ENCODE data around the gene CACNA1A.
"Not testable (repeated sequence)": the region's sequence is repeated elsewhere in the genome, so short reads cannot be mapped to it uniquely, and the experiment has no call there.

The CACNA1A gene

GRCh38 chr19:13427273-13428051 lies 78.8 kb downstream of the CACNA1A start:
- DNase-seq (ENCODE audit: low read depth in 3 of 3, low spot score in 1 of 3): no peak

GRCh38 chr19:13425875-13426274 lies 80.4 kb downstream of the CACNA1A start:
- not testable (repeated sequence) for DNase-seq (ENCODE audit: low read depth in 3 of 3, low spot score in 1 of 3)

- no peak for DNase-seq (ENCODE audit: low read depth in 3 of 3, low spot score in 1 of 3)
These were observed 81.1 kb downstream of the CACNA1A start for GRCh38 chr19:13425151-13425550.

DNA sequence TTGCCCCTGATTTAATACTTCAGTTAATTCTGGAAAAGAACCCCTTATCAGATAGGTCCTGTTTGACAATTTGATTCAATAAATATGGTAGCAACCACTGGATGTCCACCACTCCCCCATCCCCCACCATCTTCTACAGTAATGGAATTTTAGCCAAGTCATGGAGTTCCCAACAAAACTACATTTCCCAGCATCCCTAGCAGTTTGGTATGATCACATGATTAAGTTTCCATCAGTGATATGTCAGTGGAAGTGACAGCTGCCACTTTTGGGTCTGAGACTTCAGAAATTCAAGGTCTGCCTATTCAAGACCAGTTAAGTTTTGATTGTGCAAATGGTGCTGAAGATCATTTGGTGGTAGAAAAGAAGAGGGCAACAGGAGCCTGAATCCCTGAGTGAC lies 85.5 kb downstream of the CACNA1A start:
- no peak for DNase-seq (ENCODE audit: low read depth in 3 of 3, low spot score in 1 of 3)

- no peak for DNase-seq (ENCODE audit: low read depth in 3 of 3, low spot score in 1 of 3)
These were observed 89.2 kb downstream of the CACNA1A start for GRCh38 chr19:13417054-13417453.

DNA sequence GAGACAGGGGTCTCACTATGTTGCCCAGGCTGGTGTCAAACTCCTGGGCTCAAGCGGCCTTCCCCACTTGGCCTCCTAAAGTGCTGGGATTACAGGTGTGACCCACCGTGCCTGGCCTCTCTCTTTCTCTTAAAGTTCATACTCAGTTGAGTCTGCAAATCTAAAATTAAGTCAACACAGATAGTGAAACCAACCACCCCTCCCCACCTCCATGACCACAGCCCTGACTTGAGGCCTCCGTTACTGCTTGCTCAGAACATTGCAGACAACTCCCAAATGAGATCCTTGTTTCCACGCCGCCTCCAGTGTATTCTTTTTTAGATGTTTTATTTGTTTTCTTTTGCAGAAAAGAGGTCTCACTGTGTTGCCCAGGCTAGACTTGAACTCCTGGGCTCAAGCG lies 94.4 kb downstream of the CACNA1A start:
- DNase-seq (ENCODE audit: low read depth in 3 of 3, low spot score in 1 of 3): no peak

GRCh38 chr19:13410946-13411345 lies 95.3 kb downstream of the CACNA1A start:
- DNase-seq (ENCODE audit: low read depth in 3 of 3, low spot score in 1 of 3): no peak

DNA sequence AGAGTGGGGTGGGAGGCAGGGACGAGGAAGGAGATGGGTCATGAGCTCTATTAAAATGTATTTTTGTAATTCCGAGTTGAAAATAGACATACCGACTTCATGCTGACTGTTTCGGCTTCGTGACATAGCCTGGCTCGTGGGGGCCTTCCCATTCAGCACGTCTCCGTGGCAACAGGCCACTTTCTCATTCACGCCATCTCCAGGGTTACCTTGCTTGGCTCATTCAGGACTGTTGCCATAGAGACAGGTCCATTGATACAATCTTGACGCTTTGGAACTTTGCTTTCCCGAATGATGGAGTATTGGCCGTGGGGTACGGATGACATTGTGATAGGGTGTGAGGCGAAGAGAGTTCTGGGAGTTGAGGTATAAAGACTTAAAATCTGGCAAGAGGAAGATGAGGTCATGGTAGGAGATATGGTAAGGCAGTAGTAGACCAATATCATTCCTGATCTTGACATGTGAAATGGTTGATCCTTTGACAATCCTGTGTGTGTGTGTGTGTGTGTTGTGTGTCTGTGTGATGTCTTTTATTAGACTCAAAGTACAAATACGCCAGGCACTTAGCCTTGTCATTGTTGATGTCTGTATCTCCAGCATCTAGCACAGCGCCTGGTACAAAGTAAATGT lies 97.3 kb downstream of the CACNA1A start:
- no peak for DNase-seq (ENCODE audit: low read depth in 3 of 3, low spot score in 1 of 3)

- DNase-seq (ENCODE audit: low read depth in 3 of 3, low spot score in 1 of 3): no peak
These were observed 102.0 kb downstream of the CACNA1A start for GRCh38 chr19:13404236-13404635.

DNA sequence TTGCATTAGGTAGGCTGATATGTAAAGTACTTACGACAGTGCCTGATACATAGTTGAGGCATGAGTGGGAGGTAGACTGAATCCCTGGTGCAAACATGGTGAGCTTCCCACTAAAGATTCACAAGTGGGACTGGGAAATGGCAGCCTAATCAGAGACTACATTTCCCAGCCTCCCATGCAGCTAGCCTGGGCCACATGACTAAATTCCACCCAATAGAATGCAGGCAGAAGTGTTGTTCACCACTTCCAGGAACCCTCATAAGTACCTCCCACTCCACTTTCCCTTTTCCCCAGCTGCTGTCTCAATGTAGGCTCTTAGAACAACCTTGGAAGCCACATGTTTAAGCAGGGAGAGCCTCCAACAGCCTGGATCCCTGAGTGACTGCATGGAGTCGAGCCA lies 104.9 kb downstream of the CACNA1A start:
- DNase-seq (ENCODE audit: low read depth in 3 of 3, low spot score in 1 of 3): no peak

- no peak for DNase-seq (ENCODE audit: low read depth in 3 of 3, low spot score in 1 of 3)
These were observed 106.0 kb downstream of the CACNA1A start for GRCh38 chr19:13400296-13400695.

GRCh38 chr19:13399746-13400145 lies 106.5 kb downstream of the CACNA1A start:
- no peak for DNase-seq (ENCODE audit: low read depth in 3 of 3, low spot score in 1 of 3)

DNA sequence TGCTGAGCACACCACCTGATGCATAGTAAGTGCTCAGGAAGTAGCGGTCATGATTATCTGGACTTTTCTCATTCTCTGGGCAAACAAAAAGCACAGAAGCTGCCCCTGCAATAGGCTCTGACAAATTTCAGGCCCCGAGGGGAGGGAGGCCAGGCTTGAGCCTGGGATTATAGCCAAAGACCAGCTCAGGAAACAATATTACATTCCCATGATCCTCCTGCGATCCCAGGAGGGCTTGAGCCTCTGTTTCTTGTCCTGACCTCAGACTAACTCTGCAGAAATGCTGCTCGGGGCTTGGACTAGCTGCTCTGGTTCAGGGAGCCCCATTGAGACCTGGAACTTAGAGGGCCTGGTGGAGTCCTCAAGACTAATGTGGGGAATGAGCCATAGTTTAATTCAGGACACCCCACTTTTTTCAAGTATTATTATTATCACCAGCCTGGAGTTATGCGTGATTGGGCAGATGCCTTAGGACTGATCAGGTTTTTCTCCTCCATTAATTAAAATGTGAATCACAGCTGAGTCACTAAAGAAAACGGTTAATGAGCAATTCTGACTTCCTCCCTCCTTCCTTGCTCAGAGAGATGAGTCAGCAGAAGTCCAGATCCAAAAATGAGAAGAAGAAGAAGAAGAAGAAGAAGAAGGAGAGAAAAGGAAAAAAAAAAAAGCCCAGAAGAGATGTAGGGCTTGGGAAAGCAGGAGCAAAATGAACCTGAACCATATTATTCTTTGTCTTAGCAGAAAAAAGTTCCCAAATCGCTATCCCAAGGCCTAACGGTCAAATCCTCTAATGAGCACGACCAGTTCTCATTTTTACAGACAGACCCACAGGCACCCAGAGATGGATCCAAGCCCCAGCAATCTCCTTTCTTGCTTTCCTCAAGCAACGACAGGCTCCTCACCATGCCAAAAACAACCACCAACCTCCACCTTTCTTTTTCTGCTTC lies 107.2 kb downstream of the CACNA1A start:
- no peak for DNase-seq (ENCODE audit: low read depth in 3 of 3, low spot score in 1 of 3)

- DNase-seq (ENCODE audit: low read depth in 3 of 3, low spot score in 1 of 3): no peak
These were observed 108.1 kb downstream of the CACNA1A start for GRCh38 chr19:13398182-13398581.

DNA sequence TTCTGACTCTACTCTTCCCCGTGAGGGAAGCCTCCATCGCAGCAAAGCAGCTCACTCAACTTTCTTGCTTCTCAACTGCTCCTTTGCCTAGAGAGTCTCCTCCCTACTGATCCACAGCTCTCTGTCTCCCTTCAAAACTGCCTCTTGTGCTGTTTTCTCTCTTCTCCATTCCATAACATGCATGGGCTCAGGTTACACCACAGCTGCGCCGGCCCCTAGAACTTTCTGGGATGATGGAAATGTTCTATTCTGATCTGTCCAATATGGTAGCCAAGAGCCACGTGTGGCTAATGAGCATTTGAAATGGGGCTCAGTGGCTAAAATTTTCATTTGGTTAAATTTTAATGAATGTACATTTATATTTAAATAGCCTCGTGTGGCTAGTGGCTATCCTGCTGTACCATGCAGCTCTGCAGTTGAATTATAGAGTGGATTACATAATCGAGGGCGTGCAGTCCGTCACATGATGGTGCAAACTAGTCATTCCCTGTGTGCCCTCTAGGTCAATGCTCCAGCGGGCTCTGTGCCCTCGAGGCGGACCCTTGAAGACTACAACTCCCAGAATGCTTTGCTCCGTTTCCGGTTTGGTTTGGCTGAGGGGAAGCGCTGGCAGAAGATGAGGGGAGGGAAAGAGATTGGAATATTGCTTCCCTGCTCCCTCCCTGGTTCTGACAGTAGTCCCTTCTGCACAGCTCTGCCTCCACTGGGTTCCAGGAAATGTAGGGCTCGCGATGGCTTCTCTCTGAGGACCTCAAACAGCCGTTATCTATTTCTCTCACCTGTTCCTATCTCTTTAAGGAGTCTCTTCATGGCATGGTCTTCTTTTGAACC lies 109.8 kb downstream of the CACNA1A start:
- DNase-seq (ENCODE audit: low read depth in 3 of 3, low spot score in 1 of 3): no peak

DNA sequence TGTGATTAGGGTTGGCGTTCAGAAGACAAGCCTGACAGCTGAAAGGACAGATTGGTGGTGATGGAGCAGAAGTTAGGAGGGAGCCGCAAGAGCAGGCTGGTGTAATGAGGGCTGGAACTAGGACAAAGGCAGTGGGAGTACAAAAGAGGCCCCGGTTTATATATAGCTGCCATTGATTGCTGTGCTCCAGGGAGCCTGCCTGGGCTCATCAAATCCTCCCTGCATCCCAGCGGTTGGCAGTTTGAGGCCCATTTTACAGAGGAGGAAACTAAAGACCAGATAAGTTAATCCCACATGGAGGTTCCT lies 123.7 kb downstream of the CACNA1A start:
- DNase-seq (ENCODE audit: low read depth in 3 of 3, low spot score in 1 of 3): no peak

DNA sequence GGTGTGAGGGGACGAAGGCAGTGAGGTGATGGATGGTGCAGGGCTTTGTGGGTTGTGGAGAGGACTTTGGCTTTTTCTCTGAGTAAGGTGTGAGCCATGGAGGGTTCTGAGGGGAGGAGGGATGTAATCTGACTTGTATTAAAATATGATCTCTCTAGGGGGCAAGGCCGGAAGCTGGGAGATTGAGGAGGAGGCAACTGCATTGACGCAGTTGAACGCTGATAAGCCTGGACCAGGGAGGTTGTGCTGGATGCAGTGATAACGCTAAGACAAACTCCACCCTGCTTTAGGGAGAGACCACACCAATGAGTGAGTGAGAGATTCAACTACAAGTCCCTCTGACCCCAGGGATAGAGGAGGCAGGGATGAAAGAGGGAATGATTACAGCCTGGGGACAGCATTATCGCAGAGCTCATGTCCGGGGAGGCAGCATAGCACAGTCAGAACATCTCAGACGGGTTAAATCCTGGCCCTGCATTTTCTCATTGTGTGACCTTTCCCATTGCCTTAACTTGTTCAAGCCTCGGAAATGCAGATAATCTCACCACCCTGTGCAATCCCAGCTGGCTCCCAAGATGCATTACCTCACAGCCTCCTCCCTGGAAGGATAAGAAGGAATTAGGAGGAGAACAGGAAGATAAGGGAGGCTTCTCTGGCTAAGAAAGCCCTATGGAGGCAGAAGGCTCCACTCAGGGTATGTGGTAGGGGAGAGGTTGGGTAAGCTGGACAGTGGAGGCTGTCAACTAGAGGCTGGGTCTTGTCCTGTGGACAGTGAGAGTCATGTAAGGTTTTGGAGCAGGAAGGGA lies 124.2 kb downstream of the CACNA1A start:
- no peak for DNase-seq (ENCODE audit: low read depth in 3 of 3, low spot score in 1 of 3)

GRCh38 chr19:13376537-13376936 lies 129.7 kb downstream of the CACNA1A start:
- DNase-seq (ENCODE audit: low read depth in 3 of 3, low spot score in 1 of 3): no peak

GRCh38 chr19:13373599-13373998 lies 132.7 kb downstream of the CACNA1A start:
- DNase-seq (ENCODE audit: low read depth in 3 of 3, low spot score in 1 of 3): no peak

DNA sequence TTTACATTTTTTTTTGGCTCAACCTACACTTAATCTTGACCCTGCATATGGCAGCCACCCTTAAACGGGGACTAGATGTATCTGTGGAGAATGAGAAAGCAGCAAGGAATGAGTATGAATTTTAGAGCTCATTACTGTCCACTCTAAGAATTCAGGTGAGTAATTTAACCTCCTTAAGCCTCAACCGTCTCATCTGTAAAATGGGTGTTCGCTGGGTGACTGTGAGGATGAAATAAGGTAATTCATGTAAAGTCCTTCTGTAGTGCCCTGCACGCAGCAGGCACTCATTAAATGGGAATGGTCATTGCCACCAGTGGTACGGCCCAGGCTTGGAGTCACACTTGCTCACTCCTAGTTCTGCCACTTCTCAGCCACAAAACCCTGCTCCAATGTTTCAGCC lies 135.3 kb downstream of the CACNA1A start:
- no peak for DNase-seq (ENCODE audit: low read depth in 3 of 3, low spot score in 1 of 3)

All from stimulated activated CD4-positive, alpha-beta T cell treated with anti-CD3 and anti-CD28 coated beads, TNF-alpha, amount 100 ng/mL, for 1 hour (primary cell).